HepG2 (cell line): ENCODE measurements around the gene ZBTB26. TPM values are rescaled to one million over a fixed set of nuclear protein-coding genes. Genes with fewer than 3 reads are reported as not detected.
A peak's percentile ranks its signal among the peaks of the same experiment; 100 is the strongest.

Experiments used
- AFF4 ChIP-seq: sonication (generic); formaldehyde crosslinking; IDR thresholded peaks from 2 replicates; pipeline ENCODE4 v1.4.0; 2020; ENCODE audit warnings: missing genetic modification reagents
- ATRX ChIP-seq: sonication (generic); formaldehyde crosslinking; IDR thresholded peaks from 2 replicates; pipeline ENCODE4 v1.4.0; 2020; ENCODE audit warnings: missing genetic modification reagents, borderline replicate concordance
- DR1 ChIP-seq: sonication (generic); formaldehyde crosslinking; IDR thresholded peaks from 2 replicates; pipeline ENCODE4 v1.8.0; 2021; ENCODE audit warnings: mild to moderate bottlenecking, missing genetic modification reagents, inconsistent platforms
- E2F2 ChIP-seq: sonication (generic); formaldehyde crosslinking; IDR thresholded peaks from 2 replicates; pipeline ENCODE4 v1.4.0; 2020; ENCODE audit warnings: missing genetic modification reagents, borderline replicate concordance
- ELF1 ChIP-seq: sonication (generic); formaldehyde crosslinking; IDR thresholded peaks from 2 replicates; pipeline ENCODE4 v1.4.0; 2020; ENCODE audit warnings: missing genetic modification reagents
- GTF2F1 ChIP-seq: fragments of 150-350 bp; IDR thresholded peaks from 2 replicates; pipeline ENCODE4 v1.6.1; 2014; ENCODE audit warnings: low read length
- HIVEP1 ChIP-seq: sonication (generic); formaldehyde crosslinking; IDR thresholded peaks from 2 replicates; pipeline ENCODE4 v1.4.0; 2020; ENCODE audit warnings: mild to moderate bottlenecking, missing genetic modification reagents
- HNF4A ChIP-seq: sonication (generic); formaldehyde crosslinking; IDR thresholded peaks from 2 replicates; pipeline ENCODE4 v1.4.0; 2020; ENCODE audit warnings: missing genetic modification reagents
- HNRNPUL1 ChIP-seq: fragments of 200-400 bp; formaldehyde crosslinking; IDR thresholded peaks from 2 replicates; pipeline ENCODE4 v1.6.1; 2017; ENCODE audit warnings: low read depth, mild to moderate bottlenecking, low read length, moderate library complexity
- KDM2A ChIP-seq: sonication (generic); formaldehyde crosslinking; IDR thresholded peaks from 2 replicates; pipeline ENCODE4 v1.4.0; 2020; ENCODE audit warnings: low read depth, missing genetic modification reagents, borderline replicate concordance
- KMT2A ChIP-seq: sonication (generic); formaldehyde crosslinking; IDR thresholded peaks from 2 replicates; pipeline ENCODE4 v1.4.0; 2020; ENCODE audit warnings: missing genetic modification reagents
- SNAPC2 ChIP-seq: sonication (generic); formaldehyde crosslinking; IDR thresholded peaks from 2 replicates; pipeline ENCODE4 v1.8.1; 2022; ENCODE audit warnings: mild to moderate bottlenecking, missing genetic modification reagents
- SRSF1 ChIP-seq: fragments of 200-400 bp; formaldehyde crosslinking; optimal IDR thresholded peaks from 2 replicates; pipeline ENCODE3; 2017; ENCODE audit warnings: mild to moderate bottlenecking, low read depth, low read length, moderate library complexity
- TRAFD1 ChIP-seq: sonication (generic); formaldehyde crosslinking; IDR thresholded peaks from 2 replicates; pipeline ENCODE4 v1.5.1; 2020; ENCODE audit warnings: missing genetic modification reagents, mild to moderate bottlenecking, borderline replicate concordance
- ZNF280B ChIP-seq: sonication (generic); formaldehyde crosslinking; IDR thresholded peaks from 2 replicates; pipeline ENCODE4 v1.5.0; 2020; ENCODE audit warnings: missing genetic modification reagents, mild to moderate bottlenecking, borderline replicate concordance
- ZNF446 ChIP-seq: sonication (generic); formaldehyde crosslinking; IDR thresholded peaks from 2 replicates; pipeline ENCODE4 v1.5.0; 2020; ENCODE audit warnings: mild to moderate bottlenecking, missing genetic modification reagents
- ZNF670 ChIP-seq: sonication (generic); formaldehyde crosslinking; IDR thresholded peaks from 2 replicates; pipeline ENCODE4 v1.8.0; 2022; ENCODE audit warnings: mild to moderate bottlenecking, missing genetic modification reagents, borderline replicate concordance
- polyA plus RNA-seq, 8 experiments: library from polyadenylated mRNA; depleted of rRNA in 3 of 8; stranded (reverse) in 7 of 8; unstranded in 1 of 8; fragments of >200 nt; fragmentation: Illumina TruSeq in 4 of 8; extraction: Trizol in 4 of 8; gene quantifications; 2 replicates each; pipeline versions ENCODE4 v1.2.1 to v1.2.3, GENCODE V29; 2011 to 2016; ENCODE audit warnings: low read depth in 4 of 8, missing spikeins in 1 of 8, mixed read lengths in 1 of 8; ENCODE audit not compliant: insufficient read depth in 1 of 8
- total RNA-seq, 5 experiments: library from RNA; depleted of rRNA; stranded (reverse); fragments of >200 nt; fragmentation: Illumina TruSeq; extraction: Trizol; gene quantifications; 2 replicates each; pipeline ENCODE4 v1.2.3, GENCODE V29; 2016; ENCODE audit warnings: low read depth in 1 of 5
- TF ChIP-seq, protein P1 (sequence below): sonication (generic); formaldehyde crosslinking; conservative IDR thresholded peaks from 2 replicates; pipeline ENCODE4 v1.5.0; 2020; ENCODE audit warnings: missing genetic modification reagents

Gene ZBTB26
- total and polyA plus RNA-seq, 2 of the 13 experiments (the other 11 are each of a cell fraction or from before 2014, with no cell fraction given), result 4.5 to 8.6 TPM

GRCh38 chr9:122931226-122932121 is at the start of gene ZBTB26 (continued):
- peak; percentile 53; the same call in 1 of the 2 replicates for TF ChIP-seq KDM2A (CRISPR knock-in tag)
- peak; percentile 85 for TF ChIP-seq ELF1
- peak; percentile 89 for TF ChIP-seq KMT2A
- no peak for TF ChIP-seq SRSF1
- 0 out of 2 replicates have a peak, but pooled peaks have one; percentile 23 for TF ChIP-seq ZNF280B (CRISPR knock-in tag)
- TF ChIP-seq HNF4A (CRISPR knock-in tag), result peak; percentile 21; the same call in 1 of the 2 replicates
- peak; percentile 51; the same call in 1 of the 2 replicates for TF ChIP-seq SNAPC2 (CRISPR knock-in tag)
- peak; percentile 42; the same call in 1 of the 2 replicates for TF ChIP-seq DR1
- no peak for TF ChIP-seq E2F2
- TF ChIP-seq GTF2F1, result 0 out of 2 replicates have a peak, but pooled peaks have one; percentile 46
- TF ChIP-seq ZNF446 (CRISPR knock-in tag), result no peak
- TF ChIP-seq HIVEP1 (CRISPR knock-in tag), result peak; percentile 98
- TF ChIP-seq, protein P1, sequence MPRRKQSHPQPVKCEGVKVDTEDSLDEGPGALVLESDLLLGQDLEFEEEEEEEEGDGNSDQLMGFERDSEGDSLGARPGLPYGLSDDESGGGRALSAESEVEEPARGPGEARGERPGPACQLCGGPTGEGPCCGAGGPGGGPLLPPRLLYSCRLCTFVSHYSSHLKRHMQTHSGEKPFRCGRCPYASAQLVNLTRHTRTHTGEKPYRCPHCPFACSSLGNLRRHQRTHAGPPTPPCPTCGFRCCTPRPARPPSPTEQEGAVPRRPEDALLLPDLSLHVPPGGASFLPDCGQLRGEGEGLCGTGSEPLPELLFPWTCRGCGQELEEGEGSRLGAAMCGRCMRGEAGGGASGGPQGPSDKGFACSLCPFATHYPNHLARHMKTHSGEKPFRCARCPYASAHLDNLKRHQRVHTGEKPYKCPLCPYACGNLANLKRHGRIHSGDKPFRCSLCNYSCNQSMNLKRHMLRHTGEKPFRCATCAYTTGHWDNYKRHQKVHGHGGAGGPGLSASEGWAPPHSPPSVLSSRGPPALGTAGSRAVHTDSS (CRISPR knock-in tag), result no peak
- TF ChIP-seq TRAFD1 (CRISPR knock-in tag), result no peak
- no peak for TF ChIP-seq ATRX (CRISPR knock-in tag)
- TF ChIP-seq ZNF670 (CRISPR knock-in tag), result peak; percentile 48; the same call in 1 of the 2 replicates
- TF ChIP-seq AFF4, result 0 out of 2 replicates have a peak, but pooled peaks have one; percentile 6
- no peak for TF ChIP-seq HNRNPUL1
